ENCODE results near the gene PIGM. TPM values are rescaled to one million over a fixed set of nuclear protein-coding genes. Genes with fewer than 3 reads are reported as not detected.

The PIGM gene
- total and polyA plus RNA-seq, 2 of the 13 experiments (the other 11 are each of a cell fraction or from before 2014, with no cell fraction given), result 3.4 to 4.6 TPM

DNA sequence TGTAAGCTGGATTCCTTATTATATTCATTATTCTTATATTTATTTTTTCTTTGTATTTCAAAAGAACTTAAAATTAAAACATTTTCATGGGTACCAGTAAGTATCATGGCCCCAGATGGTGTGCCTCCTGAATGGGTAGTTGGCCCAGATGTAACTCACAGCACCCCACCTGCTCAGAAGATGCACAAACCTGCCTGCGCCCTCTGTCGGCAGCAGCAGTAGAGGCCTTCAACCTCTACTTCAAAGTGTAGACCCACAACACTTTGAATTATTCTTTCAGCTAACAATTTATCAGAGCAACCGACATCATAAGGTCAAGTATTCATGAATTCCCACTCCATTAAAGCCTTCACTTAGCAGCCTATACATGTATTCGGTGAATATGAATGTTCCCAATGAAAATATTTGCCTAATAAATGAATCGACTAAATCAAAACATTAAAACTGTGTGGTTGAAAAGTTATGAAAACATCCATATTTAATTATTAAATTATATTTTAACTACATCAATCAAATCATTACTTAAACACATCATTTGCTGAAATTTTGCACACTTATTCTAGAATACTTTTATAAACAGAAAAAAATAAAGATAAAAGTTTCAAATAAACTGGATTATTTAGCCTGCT lies 25.4 kb downstream of the PIGM start:
- ChIA-PET CTCF (ENCODE audit: low intra/inter-chr PET ratio, low total read pairs) (interaction anchor here (1.6 to 4.3 kb wide), 5 partner anchors 70 to 226 kb away, joined by 5 to 57 read pairs (median 11); partner anchors contain the start of gene DUSP23), POLR2A (no interaction called here)
- intact Hi-C loops (cut with micrococcal nuclease; ENCODE audit: unreplicated experiment), result loop anchor here (2.0 kb wide), 1 partner anchor 36 kb away; no protein-coding TSS in a partner anchor
- Histone ChIP-seq H3K79me2 (ENCODE audit: insufficient read depth, low read length) (no peaks in the 10 kb centered on the region), H3K36me3 (replicated peaks in 1 of 2; ENCODE audit: control insufficient read depth in 1 of 2, insufficient read depth in 2 of 2, low read length in 2 of 2) (no peaks in the 10 kb centered on the region), H2AFZ (ENCODE audit: low read length) (no peak overlapping the region), H3K4me2 (ENCODE audit: low read depth, low read length) (no peak overlapping the region), H3K27me3 (ENCODE audit: control insufficient read depth in 1 of 2, insufficient read depth in 2 of 2, low read length in 2 of 2) (peaks cover 0 to 10% of the 10 kb centered on the region in 2 experiments; a peak in 1 of 5 replicates), H3K9me3 (ENCODE audit: low read length) (no peaks in the 10 kb centered on the region), H3K27ac (ENCODE audit: extremely low read length, insufficient read depth, low read length) (no peak overlapping the region), H4K20me1 (ENCODE audit: insufficient read depth, low read length) (no peaks in the 10 kb centered on the region), H3K4me3 (replicated peaks in 1 of 3; ENCODE audit: insufficient read depth in 1 of 3, low read depth in 2 of 3, low read length in 3 of 3) (no peak overlapping the region), H3K9ac (ENCODE audit: insufficient read depth, low read depth, low read length) (no peak overlapping the region), H3K4me1 (ENCODE audit: insufficient read depth, low read length) (no peaks in the 10 kb centered on the region)
- TF ChIP-seq XRCC5 (optimal IDR thresholded peaks at IDR 0.05; ENCODE audit: low read length) (peak; percentile 80), ZNF205 (CRISPR knock-in tag; IDR thresholded peaks at IDR 0.05) (no peak), HOMEZ (CRISPR knock-in tag; IDR thresholded peaks at IDR 0.05; ENCODE audit: low read depth) (no peak), ARID5B (CRISPR knock-in tag; IDR thresholded peaks at IDR 0.05) (0 out of 2 replicates have a peak, but pooled peaks have one; percentile 20), RAD21 (CRISPR knock-in tag; IDR thresholded peaks at IDR 0.05) (peak; percentile 59), SMC3 (IDR thresholded peaks at IDR 0.05; ENCODE audit: low read length) (peak; percentile 96), STAG1 (CRISPR knock-in tag; IDR thresholded peaks at IDR 0.05) (peak; percentile 73), ZFX (CRISPR knock-in tag; IDR thresholded peaks at IDR 0.05; ENCODE audit: low read depth) (0 out of 2 replicates have a peak, but pooled peaks have one; percentile 35)
- TF ChIP-seq, protein P1, sequence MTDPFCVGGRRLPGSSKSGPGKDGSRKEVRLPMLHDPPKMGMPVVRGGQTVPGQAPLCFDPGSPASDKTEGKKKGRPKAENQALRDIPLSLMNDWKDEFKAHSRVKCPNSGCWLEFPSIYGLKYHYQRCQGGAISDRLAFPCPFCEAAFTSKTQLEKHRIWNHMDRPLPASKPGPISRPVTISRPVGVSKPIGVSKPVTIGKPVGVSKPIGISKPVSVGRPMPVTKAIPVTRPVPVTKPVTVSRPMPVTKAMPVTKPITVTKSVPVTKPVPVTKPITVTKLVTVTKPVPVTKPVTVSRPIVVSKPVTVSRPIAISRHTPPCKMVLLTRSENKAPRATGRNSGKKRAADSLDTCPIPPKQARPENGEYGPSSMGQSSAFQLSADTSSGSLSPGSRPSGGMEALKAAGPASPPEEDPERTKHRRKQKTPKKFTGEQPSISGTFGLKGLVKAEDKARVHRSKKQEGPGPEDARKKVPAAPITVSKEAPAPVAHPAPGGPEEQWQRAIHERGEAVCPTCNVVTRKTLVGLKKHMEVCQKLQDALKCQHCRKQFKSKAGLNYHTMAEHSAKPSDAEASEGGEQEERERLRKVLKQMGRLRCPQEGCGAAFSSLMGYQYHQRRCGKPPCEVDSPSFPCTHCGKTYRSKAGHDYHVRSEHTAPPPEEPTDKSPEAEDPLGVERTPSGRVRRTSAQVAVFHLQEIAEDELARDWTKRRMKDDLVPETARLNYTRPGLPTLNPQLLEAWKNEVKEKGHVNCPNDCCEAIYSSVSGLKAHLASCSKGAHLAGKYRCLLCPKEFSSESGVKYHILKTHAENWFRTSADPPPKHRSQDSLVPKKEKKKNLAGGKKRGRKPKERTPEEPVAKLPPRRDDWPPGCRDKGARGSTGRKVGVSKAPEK (CRISPR knock-in tag; IDR thresholded peaks at IDR 0.05; ENCODE audit: borderline replicate concordance), result no peak
- TF ChIP-seq, protein P2, sequence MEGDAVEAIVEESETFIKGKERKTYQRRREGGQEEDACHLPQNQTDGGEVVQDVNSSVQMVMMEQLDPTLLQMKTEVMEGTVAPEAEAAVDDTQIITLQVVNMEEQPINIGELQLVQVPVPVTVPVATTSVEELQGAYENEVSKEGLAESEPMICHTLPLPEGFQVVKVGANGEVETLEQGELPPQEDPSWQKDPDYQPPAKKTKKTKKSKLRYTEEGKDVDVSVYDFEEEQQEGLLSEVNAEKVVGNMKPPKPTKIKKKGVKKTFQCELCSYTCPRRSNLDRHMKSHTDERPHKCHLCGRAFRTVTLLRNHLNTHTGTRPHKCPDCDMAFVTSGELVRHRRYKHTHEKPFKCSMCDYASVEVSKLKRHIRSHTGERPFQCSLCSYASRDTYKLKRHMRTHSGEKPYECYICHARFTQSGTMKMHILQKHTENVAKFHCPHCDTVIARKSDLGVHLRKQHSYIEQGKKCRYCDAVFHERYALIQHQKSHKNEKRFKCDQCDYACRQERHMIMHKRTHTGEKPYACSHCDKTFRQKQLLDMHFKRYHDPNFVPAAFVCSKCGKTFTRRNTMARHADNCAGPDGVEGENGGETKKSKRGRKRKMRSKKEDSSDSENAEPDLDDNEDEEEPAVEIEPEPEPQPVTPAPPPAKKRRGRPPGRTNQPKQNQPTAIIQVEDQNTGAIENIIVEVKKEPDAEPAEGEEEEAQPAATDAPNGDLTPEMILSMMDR (CRISPR knock-in tag; IDR thresholded peaks at IDR 0.05), result peak; percentile 85
- TF ChIP-seq, protein P3, sequence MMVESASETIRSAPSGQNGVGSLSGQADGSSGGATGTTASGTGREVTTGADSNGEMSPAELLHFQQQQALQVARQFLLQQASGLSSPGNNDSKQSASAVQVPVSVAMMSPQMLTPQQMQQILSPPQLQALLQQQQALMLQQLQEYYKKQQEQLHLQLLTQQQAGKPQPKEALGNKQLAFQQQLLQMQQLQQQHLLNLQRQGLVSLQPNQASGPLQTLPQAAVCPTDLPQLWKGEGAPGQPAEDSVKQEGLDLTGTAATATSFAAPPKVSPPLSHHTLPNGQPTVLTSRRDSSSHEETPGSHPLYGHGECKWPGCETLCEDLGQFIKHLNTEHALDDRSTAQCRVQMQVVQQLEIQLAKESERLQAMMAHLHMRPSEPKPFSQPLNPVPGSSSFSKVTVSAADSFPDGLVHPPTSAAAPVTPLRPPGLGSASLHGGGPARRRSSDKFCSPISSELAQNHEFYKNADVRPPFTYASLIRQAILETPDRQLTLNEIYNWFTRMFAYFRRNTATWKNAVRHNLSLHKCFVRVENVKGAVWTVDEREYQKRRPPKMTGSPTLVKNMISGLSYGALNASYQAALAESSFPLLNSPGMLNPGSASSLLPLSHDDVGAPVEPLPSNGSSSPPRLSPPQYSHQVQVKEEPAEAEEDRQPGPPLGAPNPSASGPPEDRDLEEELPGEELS (CRISPR knock-in tag; IDR thresholded peaks at IDR 0.05), result no peak
- DNase-seq (ENCODE audit: low spot score) (peak; percentile 58), ATAC-seq (peak; percentile 93), FAIRE-seq (no peak)
- in situ Hi-C loops (cut with HindIII; ENCODE audit: extremely low pct_ligation_motif_present, low pct_unique_long_range_greater_than_20kb), result loop anchor here (5.0 kb wide), 2 partner anchors 69 to 209 kb away; no protein-coding TSS in a partner anchor
- no TSS peak for BruUV-seq (replicated peaks)
- WGBS (ENCODE audit: low lambda C conversion rate), result 20% methylated on average over 5 of the region's 5 CpGs
